ENCODE measurements around the gene GEMIN2.
"Not testable (repeated sequence)": the region's sequence is repeated elsewhere in the genome, so short reads cannot be mapped to it uniquely, and the experiment has no call there.

Gene GEMIN2

GRCh38 chr14:39177168-39177545 is 63.0 kb downstream of the GEMIN2 start:
- no peak for DNase-seq (ENCODE audit: low read depth)

GRCh38 chr14:39179042-39179441 is 64.9 kb downstream of the GEMIN2 start:
- no peak for DNase-seq (ENCODE audit: low read depth)

GRCh38 chr14:39180553-39180952 is 66.4 kb downstream of the GEMIN2 start:
- no peak for DNase-seq (ENCODE audit: low read depth)

GRCh38 chr14:39181026-39181692 is 67.0 kb downstream of the GEMIN2 start:
- DNase-seq (ENCODE audit: low read depth), result no peak

GRCh38 chr14:39181693-39182047 is 67.5 kb downstream of the GEMIN2 start:
- DNase-seq (ENCODE audit: low read depth), result no peak

GRCh38 chr14:39182770-39183684 is 68.9 kb downstream of the GEMIN2 start:
- DNase-seq (ENCODE audit: low read depth), result no peak

GRCh38 chr14:39183685-39184003 is 69.5 kb downstream of the GEMIN2 start:
- not testable (repeated sequence) for DNase-seq (ENCODE audit: low read depth)

GRCh38 chr14:39184628-39185255 is 70.6 kb downstream of the GEMIN2 start:
- no peak for DNase-seq (ENCODE audit: low read depth)

- DNase-seq (ENCODE audit: low read depth), result no peak
Observed at GRCh38 chr14:39185256-39186049, 71.3 kb downstream of the GEMIN2 start.

Measured in GM04504 (cell line).